OCI-LY7 (cell line): ENCODE results near the gene RECQL.

Experiments
- CTCF ChIP-seq: fragments of 200-600 bp; sonication (generic); conservative IDR thresholded peaks from 2 replicates; pipeline ENCODE4 v1.5.1; 2014; ENCODE audit warnings: mild to moderate bottlenecking, antibody characterized with exemption, low read length, moderate library complexity, mixed read lengths
- EZH2phosphoT487 ChIP-seq: fragments of 200-600 bp; sonication (generic); IDR thresholded peaks from 2 replicates; pipeline ENCODE4 v1.6.1; 2018; ENCODE audit warnings: low read depth, borderline replicate concordance, mild to moderate bottlenecking, mixed run types, antibody characterized with exemption, low read length, moderate library complexity, mixed read lengths

- TF ChIP-seq CTCF (no peak), EZH2phosphoT487 (no peak)
Observed at GRCh38 chr12:21545557-21545956, 44.1 kb upstream of the RECQL start.
